Lung (tissue), 12 donors: ENCODE results near the gene SPON1. TPM values are rescaled to one million over a fixed set of nuclear protein-coding genes. Genes with fewer than 3 reads are reported as not detected.
A peak's percentile ranks its signal among the peaks of the same experiment; 100 is the strongest.

Source experiments
- ATAC-seq: fragments of 200-7000 bp; cut with Tn5 transposase; one replicate; pipeline ENCODE4 v1.9.1; 2020; ENCODE audit warnings: moderate number of reproducible peaks; ENCODE audit not compliant: insufficient read depth, low FRiP score
- DNase-seq, 3 donors: peaks; one replicate each; pipeline ENCODE4 v3.0.0-alpha.2; 2013 to 2017
- H3K27ac ChIP-seq, 2 donors: one replicate each; pipeline ENCODE4 v1.5.1; 2013; ENCODE audit warnings: mild to moderate bottlenecking in 2 of 2, moderate library complexity in 2 of 2, control low read depth in 1 of 2, inconsistent platforms in 1 of 2, low read depth in 1 of 2, low read length in 1 of 2
- H3K27me3 ChIP-seq, 3 donors: one replicate each; pipeline ENCODE4 v1.5.1; 2013; ENCODE audit warnings: low read length in 2 of 3; ENCODE audit not compliant: control insufficient read depth in 3 of 3, insufficient read depth in 3 of 3
- H3K36me3 ChIP-seq, 4 donors: one replicate each; pipeline ENCODE4 v1.5.1; 2013; ENCODE audit warnings: low read length in 4 of 4, mild to moderate bottlenecking in 1 of 4, moderate library complexity in 1 of 4; ENCODE audit not compliant: control insufficient read depth in 4 of 4, insufficient read depth in 4 of 4
- H3K4me1 ChIP-seq, 5 donors: one replicate each; pipeline ENCODE4 v1.5.1; 2013; ENCODE audit warnings: low read length in 5 of 5, mild to moderate bottlenecking in 2 of 5, moderate library complexity in 1 of 5; ENCODE audit not compliant: control insufficient read depth in 5 of 5, insufficient read depth in 5 of 5
- H3K4me3 ChIP-seq: one replicate; pipeline ENCODE4 v1.5.1; 2013; ENCODE audit warnings: mild to moderate bottlenecking, control low read depth, moderate library complexity
- H3K9ac ChIP-seq, 2 donors: one replicate each; pipeline ENCODE4 v1.5.1; 2013; ENCODE audit warnings: low read length in 2 of 2, control low read depth in 1 of 2; ENCODE audit not compliant: insufficient read depth in 1 of 2
- H3K9me3 ChIP-seq, 4 donors: one replicate each; pipeline ENCODE4 v1.5.1; 2013; ENCODE audit warnings: low read length in 3 of 4, mild to moderate bottlenecking in 1 of 4, moderate library complexity in 1 of 4; ENCODE audit not compliant: control insufficient read depth in 4 of 4, insufficient read depth in 3 of 4
- WGBS, 2 donors: extraction: QIAGEN DNeasy Blood & Tissue Kit; methylation state at CpG; one replicate each; pipeline ENCODE4 v1.1.7; 2013; 5-methylcytosine and 5-hydroxymethylcytosine counted together
- polyA plus RNA-seq, 2 donors: library from polyadenylated mRNA; stranded (reverse); fragments of 200-250 nt; gene quantifications; one replicate each; pipeline ENCODE4 v1.2.1, GENCODE V29; 2013
- total RNA-seq, 2 donors: library from RNA; depleted of rRNA in 1 of 2; stranded (reverse); fragments of >200 nt in 1 of 2; gene quantifications; one replicate each; pipeline ENCODE4 v1.2.1, GENCODE V29; 2014 to 2021
- TF ChIP-seq, protein P1 (sequence below): IDR thresholded peaks from 2 replicates; pipeline ENCODE4 v1.5.1; 2012; ENCODE audit warnings: mild to moderate bottlenecking; ENCODE audit errors: control extremely low read depth, extremely low read depth
- donor health status: control.
- donor health status: control.
- donor health status: Bipolar disorder and iron deficiency.
- donor health status: healthy.
- donor health status: DM: yes; HTN: yes; CAD: no.

Gene SPON1
- total and polyA plus RNA-seq, 4 donors, result 8.4 to 98.6 (median 59.9) TPM

DNA sequence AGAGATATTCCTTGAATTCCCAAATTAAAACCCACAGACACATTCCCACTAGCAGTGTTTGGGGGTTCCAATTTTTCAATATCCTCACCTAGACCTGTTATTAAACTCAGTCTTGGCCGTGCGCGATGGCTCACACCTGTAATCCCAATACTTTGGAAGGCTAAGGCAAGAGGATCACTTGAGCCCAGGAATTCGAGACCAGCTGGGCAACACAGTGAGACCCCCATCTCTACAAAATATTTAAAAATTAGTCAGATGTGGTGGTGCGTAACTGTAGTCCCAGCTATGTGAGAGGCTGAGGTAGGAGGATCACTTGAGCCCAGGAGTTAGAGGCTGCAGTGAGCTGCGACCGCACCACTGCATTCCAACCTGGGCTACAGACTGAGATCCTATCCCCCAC, 343.1 kb downstream of the SPON1 start:
- Histone ChIP-seq H3K9ac (no peak overlapping the region), H3K4me1 (peaks cover 0 to 19% (median 6%) of the 10 kb centered on the region in 5 donors), H3K36me3 (no peaks in the 10 kb centered on the region), H3K27me3 (no peaks in the 10 kb centered on the region), H3K9me3 (no peaks in the 10 kb centered on the region), H3K4me3 (no peak overlapping the region), H3K27ac (no peak overlapping the region)
- DNase-seq, result no peak
- 96 to 98% methylated on average over 7 of the region's 7 CpGs for WGBS, 2 donors
- no peak for ATAC-seq
- TF ChIP-seq, protein P1, sequence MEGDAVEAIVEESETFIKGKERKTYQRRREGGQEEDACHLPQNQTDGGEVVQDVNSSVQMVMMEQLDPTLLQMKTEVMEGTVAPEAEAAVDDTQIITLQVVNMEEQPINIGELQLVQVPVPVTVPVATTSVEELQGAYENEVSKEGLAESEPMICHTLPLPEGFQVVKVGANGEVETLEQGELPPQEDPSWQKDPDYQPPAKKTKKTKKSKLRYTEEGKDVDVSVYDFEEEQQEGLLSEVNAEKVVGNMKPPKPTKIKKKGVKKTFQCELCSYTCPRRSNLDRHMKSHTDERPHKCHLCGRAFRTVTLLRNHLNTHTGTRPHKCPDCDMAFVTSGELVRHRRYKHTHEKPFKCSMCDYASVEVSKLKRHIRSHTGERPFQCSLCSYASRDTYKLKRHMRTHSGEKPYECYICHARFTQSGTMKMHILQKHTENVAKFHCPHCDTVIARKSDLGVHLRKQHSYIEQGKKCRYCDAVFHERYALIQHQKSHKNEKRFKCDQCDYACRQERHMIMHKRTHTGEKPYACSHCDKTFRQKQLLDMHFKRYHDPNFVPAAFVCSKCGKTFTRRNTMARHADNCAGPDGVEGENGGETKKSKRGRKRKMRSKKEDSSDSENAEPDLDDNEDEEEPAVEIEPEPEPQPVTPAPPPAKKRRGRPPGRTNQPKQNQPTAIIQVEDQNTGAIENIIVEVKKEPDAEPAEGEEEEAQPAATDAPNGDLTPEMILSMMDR, result no peak

DNA sequence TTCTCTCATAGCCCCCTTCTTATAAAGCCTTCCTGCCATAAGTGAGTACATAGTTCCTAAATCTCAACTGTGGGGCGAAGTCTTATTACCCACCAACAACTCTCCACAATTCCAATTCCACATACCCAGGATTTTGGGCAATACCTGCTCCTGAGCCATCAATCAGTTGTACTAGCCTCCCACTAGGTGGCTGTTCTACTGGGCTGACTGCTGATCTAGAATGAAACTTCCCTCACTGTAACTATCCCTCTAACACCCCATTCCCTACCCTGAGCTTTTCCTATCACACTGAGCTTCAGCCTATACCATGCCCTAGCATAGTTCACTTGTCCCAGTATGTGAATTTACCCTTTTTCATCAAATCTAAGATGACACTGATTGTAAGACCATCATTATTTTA, 344.0 kb downstream of the SPON1 start:
- Histone ChIP-seq H3K27ac (no peak overlapping the region), H3K4me1 (peaks cover 0 to 15% (median 4%) of the 10 kb centered on the region in 5 donors), H3K4me3 (no peak overlapping the region), H3K9me3 (no peaks in the 10 kb centered on the region), H3K36me3 (no peaks in the 10 kb centered on the region), H3K27me3 (no peaks in the 10 kb centered on the region), H3K9ac (no peak overlapping the region)
- ATAC-seq, result no peak
- 94 to 95% methylated on average over 1 of the region's 1 CpG for WGBS, 2 donors
- TF ChIP-seq, protein P1, result no peak
- no peak for DNase-seq

DNA sequence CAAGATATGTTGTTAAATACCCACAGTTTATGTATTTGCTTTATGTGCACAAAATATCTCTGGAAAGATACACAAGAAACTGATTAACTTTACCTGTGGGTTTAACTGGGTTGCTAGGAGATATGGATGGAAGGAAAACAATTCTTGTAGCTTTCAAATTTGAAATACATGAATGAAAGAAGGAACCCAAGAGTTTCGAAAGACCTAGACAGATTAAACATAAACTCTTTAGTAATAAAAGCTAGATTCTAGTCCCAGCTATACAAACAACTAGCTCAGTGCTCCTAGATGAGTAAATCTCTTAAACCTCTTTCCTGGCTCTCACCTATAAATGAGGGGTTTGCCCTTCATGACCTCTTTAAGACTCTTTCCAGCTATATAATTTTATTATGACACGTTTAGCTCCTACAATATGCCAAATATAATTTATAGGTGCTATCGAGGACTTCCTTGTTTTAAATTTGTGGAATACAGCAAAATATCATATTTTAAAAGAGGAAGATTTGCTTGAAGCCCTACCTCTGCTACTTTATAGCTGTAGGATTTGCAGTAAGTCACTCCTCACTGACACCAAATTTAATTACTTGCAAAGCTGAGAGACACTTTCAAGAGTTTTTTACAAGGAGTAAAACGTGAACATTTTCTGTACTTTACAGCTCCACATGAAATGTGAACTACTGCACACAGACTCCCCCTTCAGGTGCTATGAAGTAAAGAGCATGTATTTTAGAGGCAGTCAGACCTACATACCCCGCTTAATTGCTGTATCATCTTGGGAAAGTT, 345.8 kb downstream of the SPON1 start:
- no peak overlapping the region for H3K27ac ChIP-seq
- TF ChIP-seq, protein P1, result no peak
- no peaks in the 10 kb centered on the region for H3K9me3 ChIP-seq
- no peak overlapping the region for H3K4me3 ChIP-seq
- H3K4me1 ChIP-seq, result peaks cover 0 to 15% (median 4%) of the 10 kb centered on the region in 5 donors
- 25% methylated on average over 5 of the region's 5 CpGs for WGBS, 2 donors
- ATAC-seq (peak; percentile 35), DNase-seq (peak in 2 of 3 donors; percentile 54 to 67)
- H3K36me3 ChIP-seq, result no peaks in the 10 kb centered on the region
- no peaks in the 10 kb centered on the region for H3K27me3 ChIP-seq
- peak overlapping the region in 1 of 2 donors; percentile 40 for H3K9ac ChIP-seq
